Uterus (tissue), 2 donors: ENCODE measurements around the gene C16orf74.

Source experiments
- CTCF ChIP-seq, 4 experiments: fragments of 200-600 bp in 2 of 4; fragments of 450-650 bp in 2 of 4; sonication (generic) in 2 of 4; IDR thresholded peaks; one replicate each; pipeline ENCODE4 v1.5.1; 2016 to 2019; ENCODE audit warnings: antibody characterized with exemption in 4 of 4, mild to moderate bottlenecking in 2 of 4, moderate library complexity in 1 of 4
- POLR2A ChIP-seq, 2 donors: fragments of 450-650 bp; IDR thresholded peaks; one replicate each; pipeline ENCODE4 v1.6.1; 2016; ENCODE audit warnings: antibody characterized with exemption in 2 of 2, mild to moderate bottlenecking in 1 of 2, moderate library complexity in 1 of 2

GRCh38 chr16:85662976-85663830 lies 87.7 kb downstream of the C16orf74 start:
- TF ChIP-seq CTCF (IDR thresholded peaks at IDR 0.05) (no peak), POLR2A (IDR thresholded peaks at IDR 0.05) (no peak)
